Measurements from ENCODE around the gene RPS6KA6.

DNA sequence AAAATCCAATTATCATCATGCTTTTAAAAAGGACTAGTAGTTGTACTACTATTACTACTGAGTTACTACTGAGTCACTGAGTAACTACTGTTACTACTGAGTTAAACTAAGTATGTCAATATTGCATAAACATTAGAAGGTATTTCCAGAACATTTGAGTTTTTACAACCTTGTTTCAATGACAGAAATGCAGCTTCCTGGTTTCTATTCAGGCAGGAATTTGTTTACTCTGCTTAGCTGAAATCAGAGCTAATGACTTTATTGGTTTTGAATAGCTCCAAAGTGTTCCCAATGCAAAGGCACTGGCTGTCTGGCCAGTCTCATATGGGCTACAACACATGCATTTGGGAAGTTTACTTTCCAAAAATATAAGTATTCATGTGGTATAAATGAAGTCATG, 12.0 kb downstream of the RPS6KA6 start:
- TF ChIP-seq ARNTL (CRISPR knock-in tag; IDR thresholded peaks at IDR 0.05; ENCODE audit: borderline replicate concordance, low read depth) (no peak), PATZ1 (CRISPR knock-in tag; IDR thresholded peaks at IDR 0.05; ENCODE audit: borderline replicate concordance) (no peak), TCF4 (CRISPR knock-in tag; IDR thresholded peaks at IDR 0.05; ENCODE audit: borderline replicate concordance) (no peak), OSR1 (CRISPR knock-in tag; IDR thresholded peaks at IDR 0.05) (no peak), PPARA (CRISPR knock-in tag; IDR thresholded peaks at IDR 0.05; ENCODE audit: borderline replicate concordance) (no peak)
- TF ChIP-seq, protein P1, sequence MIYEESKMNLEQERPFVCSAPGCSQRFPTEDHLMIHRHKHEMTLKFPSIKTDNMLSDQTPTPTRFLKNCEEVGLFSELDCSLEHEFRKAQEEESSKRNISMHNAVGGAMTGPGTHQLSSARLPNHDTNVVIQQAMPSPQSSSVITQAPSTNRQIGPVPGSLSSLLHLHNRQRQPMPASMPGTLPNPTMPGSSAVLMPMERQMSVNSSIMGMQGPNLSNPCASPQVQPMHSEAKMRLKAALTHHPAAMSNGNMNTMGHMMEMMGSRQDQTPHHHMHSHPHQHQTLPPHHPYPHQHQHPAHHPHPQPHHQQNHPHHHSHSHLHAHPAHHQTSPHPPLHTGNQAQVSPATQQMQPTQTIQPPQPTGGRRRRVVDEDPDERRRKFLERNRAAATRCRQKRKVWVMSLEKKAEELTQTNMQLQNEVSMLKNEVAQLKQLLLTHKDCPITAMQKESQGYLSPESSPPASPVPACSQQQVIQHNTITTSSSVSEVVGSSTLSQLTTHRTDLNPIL (CRISPR knock-in tag; IDR thresholded peaks at IDR 0.05; ENCODE audit: low read depth), result no peak
